Right lobe of liver (tissue), 4 donors: ENCODE data around the gene SNX32.

Experiments used
- CTCF ChIP-seq, 4 donors: fragments of 200-600 bp in 3 of 4; fragments of 450-650 bp in 1 of 4; IDR thresholded peaks; one replicate each; pipeline versions ENCODE4 v1.5.1 to v1.8.0; 2016 to 2022; ENCODE audit warnings: antibody characterized with exemption in 4 of 4, mild to moderate bottlenecking in 2 of 4
- POLR2A ChIP-seq: fragments of 450-650 bp; IDR thresholded peaks from one replicate; pipeline ENCODE4 v1.6.1; 2017; ENCODE audit warnings: antibody characterized with exemption, mild to moderate bottlenecking
- donor health status: DM: no; HTN: no; CAD: no.
- donor health status: DM: no; HTN: no; CAD: no.
- donor health status: DM: no; HTN: yes; CAD: no.

GRCh38 chr11:65880844-65881421 lies 47.2 kb downstream of the SNX32 start:
- TF ChIP-seq CTCF (IDR thresholded peaks at IDR 0.05): no peak
- TF ChIP-seq POLR2A: no peak
